K562 (cell line): Measurements from ENCODE around the gene EFCAB8. TPM values are rescaled to one million over a fixed set of nuclear protein-coding genes. Genes with fewer than 3 reads are reported as not detected.

ENCODE experiments used
- ATAC-seq: fragments of 200-7000 bp; cut with Tn5 transposase; 3 replicates; pipeline ENCODE4 v1.9.1; 2020; ENCODE audit warnings: moderate library complexity
- BruUV-seq: library from RNA; stranded (reverse); fragments of 400-500 nt; replicated peaks from 2 replicates; lab custom pipeline; 2021; lab: Mats Ljungman, UMichigan
- CTCF ChIA-PET: fragments of 300-600 bp; formaldehyde crosslinking; extraction: SDS; loops from one replicate; lab custom pipeline; 2021; ENCODE audit warnings: low intra/inter-chr PET ratio; lab: Yijun Ruan, JAX
- POLR2A ChIA-PET: fragments of 300-600, 350-650 bp; sonication (Branson Sonifier 250); formaldehyde crosslinking; extraction: SDS; loops from one replicate; lab custom pipeline; 2021; ENCODE audit warnings: antibody characterized with exemption, inconsistent platforms; lab: Yijun Ruan, JAX
- DNase-seq, 4 experiments: peaks; one replicate each; pipeline versions ENCODE4 v3.0.0 to v3.0.0-alpha.2; 2011 to 2018; ENCODE audit warnings: low spot score in 3 of 4, mixed read lengths in 3 of 4; ENCODE audit errors: extremely low read depth in 1 of 4
- FAIRE-seq: peaks from 2 replicates; lab custom pipeline; 2011; peaks lifted over from hg19 to GRCh38; lab: Jason Lieb, UNC
- H2AFZ ChIP-seq: 2 replicates; pipeline ENCODE4 v1.6.0; 2011; ENCODE audit warnings: low read depth, low read length, control low read depth, inconsistent platforms
- H3K27ac ChIP-seq: fragments of 200-600 bp; 3 replicates; pipeline ENCODE4 v1.8.0; 2011; ENCODE audit warnings: low read depth, mild to moderate bottlenecking, control low read depth, inconsistent platforms, low read length, moderate library complexity, mixed read lengths; ENCODE audit errors: extremely low read depth
- H3K27me3 ChIP-seq, 2 experiments: fragments of 300-600 bp in 1 of 2; 2 replicates in 1 of 2; 3 replicates in 1 of 2; pipeline versions ENCODE4 v1.6.0 to v1.8.0; 2011; ENCODE audit warnings: inconsistent platforms in 2 of 2, low read length in 2 of 2, mild to moderate bottlenecking in 1 of 2, mixed read lengths in 1 of 2, moderate library complexity in 1 of 2; ENCODE audit not compliant: control insufficient read depth in 2 of 2, insufficient read depth in 2 of 2
- H3K36me3 ChIP-seq: fragments of 300-600 bp; 3 replicates; pipeline ENCODE4 v1.8.0; 2011; ENCODE audit warnings: mild to moderate bottlenecking, low read length, inconsistent platforms; ENCODE audit not compliant: control insufficient read depth, insufficient read depth
- H3K4me1 ChIP-seq, 2 experiments: fragments of 200-600 bp in 1 of 2; replicated peaks in 1 of 2; 2 replicates in 1 of 2; 3 replicates in 1 of 2; pipeline versions ENCODE4 v1.5.1 to v1.8.0; 2011; ENCODE audit warnings: inconsistent platforms in 2 of 2, low read length in 2 of 2, mild to moderate bottlenecking in 1 of 2, mixed read lengths in 1 of 2, moderate library complexity in 1 of 2; ENCODE audit not compliant: control insufficient read depth in 2 of 2, insufficient read depth in 2 of 2
- H3K4me2 ChIP-seq: 2 replicates; pipeline ENCODE4 v1.6.1; 2011; ENCODE audit warnings: low read length, control low read depth, inconsistent platforms, mixed read lengths; ENCODE audit not compliant: insufficient read depth
- H3K4me3 ChIP-seq: fragments of 200-600 bp; sonication (generic), shearing (Covaris generic); 2 replicates; pipeline ENCODE4 v1.5.1; 2016; ENCODE audit warnings: control low read depth, inconsistent platforms
- H3K79me2 ChIP-seq: fragments of 200-600 bp; 3 replicates; pipeline ENCODE4 v1.8.0; 2011; ENCODE audit warnings: low read length, inconsistent platforms; ENCODE audit not compliant: control insufficient read depth, insufficient read depth
- H3K9ac ChIP-seq, 2 experiments: 2 replicates each; pipeline versions ENCODE4 v1.6.0 to v1.6.1; 2011; ENCODE audit warnings: low read depth in 2 of 2, low read length in 2 of 2, control low read depth in 1 of 2, inconsistent platforms in 1 of 2, mild to moderate bottlenecking in 1 of 2, mixed read lengths in 1 of 2; ENCODE audit not compliant: insufficient read depth in 1 of 2
- H3K9me1 ChIP-seq: one replicate; pipeline ENCODE4 v1.6.0; 2011; ENCODE audit warnings: inconsistent platforms, mild to moderate bottlenecking, low read length, moderate library complexity; ENCODE audit not compliant: control insufficient read depth, insufficient read depth
- H3K9me3 ChIP-seq: replicated peaks from 2 replicates; pipeline ENCODE4 v1.5.1; 2011; ENCODE audit warnings: low read depth, low read length, inconsistent platforms; ENCODE audit not compliant: control insufficient read depth, insufficient read depth
- H4K20me1 ChIP-seq: replicated peaks from 2 replicates; pipeline ENCODE4 v1.6.1; 2011; ENCODE audit warnings: low read length, inconsistent platforms, mixed read lengths; ENCODE audit not compliant: control insufficient read depth, insufficient read depth
- ELF1 ChIP-seq: fragments of 200-800 bp; sonication (Bioruptor generic); IDR thresholded peaks from 2 replicates; pipeline ENCODE4 v1.6.1; 2016; ENCODE audit warnings: missing genetic modification characterization, missing compliant biosample characterization
- KDM5B ChIP-seq: fragments of 200-600 bp; sonication (generic); IDR thresholded peaks from 2 replicates; pipeline ENCODE4 v1.6.1; 2012; ENCODE audit warnings: low read depth, mild to moderate bottlenecking, moderate library complexity, low read length, control low read depth, inconsistent platforms; ENCODE audit not compliant: insufficient replicate concordance
- RFX1 ChIP-seq: fragments of 450-650 bp; IDR thresholded peaks from 2 replicates; pipeline ENCODE4 v1.6.1; 2016; ENCODE audit warnings: mild to moderate bottlenecking, moderate library complexity
- SPI1 ChIP-seq: IDR thresholded peaks from 2 replicates; pipeline ENCODE4 v1.6.1; 2011; ENCODE audit warnings: low read depth, low read length, control low read depth, borderline replicate concordance
- WGBS: fragments of 100-300 bp; shearing (Covaris generic); methylation state at CpG from one replicate; pipeline ENCODE4 v1.1.6; 2016; ENCODE audit warnings: low coverage, mixed read lengths; ENCODE audit not compliant: insufficient coverage; ENCODE audit errors: missing lambda C conversion rate; 5-methylcytosine and 5-hydroxymethylcytosine counted together
- in situ Hi-C: fragments of 300-500 bp; cut with MboI; formaldehyde crosslinking; loops from 4 replicates; pipeline ENCODE4 v1.15.0; 2018; ENCODE audit warnings: inconsistent platforms, mixed read lengths
- intact Hi-C: fragments of 100-400 bp; cut with micrococcal nuclease; formaldehyde crosslinking; loops from 2 replicates; pipeline ENCODE4 v1.14.2; 2022
- polyA plus RNA-seq, 8 experiments: library from polyadenylated mRNA; depleted of rRNA in 4 of 8; stranded (reverse) in 5 of 8; unstranded in 3 of 8; fragments of >200 nt; fragmentation: Nextera tagmentation in 2 of 8; fragmentation: Illumina TruSeq in 1 of 8; extraction: Ambion mirVana in 2 of 8; extraction: Trizol in 1 of 8; gene quantifications; 2 replicates each; pipeline versions ENCODE4 v1.2.1 to v1.2.3, GENCODE V29; 2011 to 2014; ENCODE audit warnings: inconsistent platforms in 1 of 8, missing spikeins in 1 of 8
- total RNA-seq, 7 experiments: library from RNA; depleted of rRNA in 6 of 7; stranded (reverse); fragments of >200 nt in 6 of 7; fragmentation: Illumina TruSeq in 2 of 7; extraction: Trizol in 2 of 7; gene quantifications; 2 replicates each; pipeline versions ENCODE4 v1.2.1 to v1.2.3, GENCODE V29; 2011 to 2021; ENCODE audit warnings: low replicate concordance in 1 of 7

Gene EFCAB8
- total and polyA plus RNA-seq, 9 of the 15 experiments (the other 6 are each of a cell fraction or from before 2014, with no cell fraction given): 0.03 to 0.18 (median 0.11) TPM; not detected in 6

DNA sequence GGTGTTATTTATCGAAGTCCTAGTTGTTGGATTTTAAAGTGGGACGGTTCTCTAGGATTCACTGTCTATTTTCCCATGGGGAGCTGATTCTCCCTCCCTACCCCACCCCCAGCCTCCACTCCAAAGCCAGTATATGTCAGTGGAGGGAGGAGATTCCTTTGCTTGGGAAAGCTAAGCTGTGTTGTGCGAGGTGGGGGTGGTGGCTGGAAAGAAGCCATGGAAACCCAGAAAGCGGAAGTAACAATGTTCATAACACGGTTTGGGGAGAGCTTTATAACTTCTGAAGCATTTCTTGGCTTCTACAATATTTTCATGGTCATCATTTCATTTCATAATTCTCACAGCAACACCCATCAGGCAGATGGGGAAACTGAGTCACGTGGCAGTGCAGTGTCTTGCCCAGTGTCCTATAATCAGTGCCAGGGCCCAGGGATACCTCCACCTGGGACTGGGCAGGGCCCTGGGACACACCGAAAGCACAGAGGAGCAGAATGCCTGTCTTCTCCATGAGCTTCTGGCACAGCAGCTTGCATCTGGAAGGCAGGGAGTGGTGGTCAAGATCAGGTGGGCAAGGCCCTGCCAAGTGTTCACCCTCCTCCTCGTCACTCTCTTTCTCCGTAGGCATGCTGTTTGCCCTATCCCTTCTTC lies 141.0 kb downstream of the EFCAB8 start:
- H3K27ac ChIP-seq: no peak overlapping the region
- ChIA-PET POLR2A (interaction anchor here (1.1 to 1.2 kb wide), 2 partner anchors 22 to 26 kb away, joined by 3 to 4 read pairs; no protein-coding TSS in a partner anchor), CTCF (no interaction called here)
- in situ Hi-C loops (no loop called here), intact Hi-C loops (no loop called here)
- H3K9me3 ChIP-seq: no peaks in the 10 kb centered on the region; the same call in 1 of the 2 replicates
- no peaks in the 10 kb centered on the region for H4K20me1 ChIP-seq
- no peaks in the 10 kb centered on the region; a peak in 1 of 5 replicates for H3K4me1 ChIP-seq
- H3K9me1 ChIP-seq: no peaks in the 10 kb centered on the region
- FAIRE-seq (no peak), ATAC-seq (no peak), DNase-seq (no peak)
- no peaks in the 10 kb centered on the region for H3K79me2 ChIP-seq
- TF ChIP-seq KDM5B (no peak), RFX1 (0 out of 2 replicates have a peak, but pooled peaks have one; percentile 26), SPI1 (0 out of 2 replicates have a peak, but pooled peaks have one; percentile 15), ELF1 (0 out of 2 replicates have a peak, but pooled peaks have one; percentile 26)
- no TSS peak for BruUV-seq
- WGBS: 4% methylated on average over 8 of the region's 9 CpGs
- H3K4me3 ChIP-seq: no peak overlapping the region
- peaks cover 2 to 27% of the 10 kb centered on the region in 2 experiments; a peak in 2 of 5 replicates for H3K27me3 ChIP-seq
- no peaks in the 10 kb centered on the region for H3K36me3 ChIP-seq
- H3K9ac ChIP-seq: peak overlapping the region in 1 of 2 experiments; percentile 3; a peak in 1 of 4 replicates
- peak overlapping the region; percentile 27; the same call in 1 of the 2 replicates for H3K4me2 ChIP-seq
- H2AFZ ChIP-seq: 0 out of 2 replicates have a peak overlapping the region, but pooled peaks have one; percentile 26
